Measurements from ENCODE around the gene PGBD1. TPM values are rescaled to one million over a fixed set of nuclear protein-coding genes. Genes with fewer than 3 reads are reported as not detected.

The PGBD1 gene
- total and polyA plus RNA-seq, 2 of the 13 experiments (the other 11 are each of a cell fraction or from before 2014, with no cell fraction given), result 3.6 to 6.9 TPM

- Histone ChIP-seq H3K79me2 (ENCODE audit: insufficient read depth, low read length) (peaks cover 11% of the 10 kb centered on the region), H3K9ac (ENCODE audit: insufficient read depth, low read depth, low read length) (no peak overlapping the region), H3K4me2 (ENCODE audit: low read depth, low read length) (no peak overlapping the region), H2AFZ (ENCODE audit: low read length) (no peak overlapping the region), H3K27ac (ENCODE audit: extremely low read length, insufficient read depth, low read length) (no peak overlapping the region), H3K4me1 (ENCODE audit: insufficient read depth, low read length) (peaks cover 24% of the 10 kb centered on the region), H3K27me3 (ENCODE audit: control insufficient read depth in 1 of 2, insufficient read depth in 2 of 2, low read length in 2 of 2) (no peaks in the 10 kb centered on the region; a peak in 1 of 5 replicates), H3K36me3 (replicated peaks in 1 of 2; ENCODE audit: control insufficient read depth in 1 of 2, insufficient read depth in 2 of 2, low read length in 2 of 2) (peaks cover 12 to 37% of the 10 kb centered on the region in 2 experiments), H3K9me3 (ENCODE audit: low read length) (no peaks in the 10 kb centered on the region), H3K4me3 (replicated peaks in 1 of 3; ENCODE audit: insufficient read depth in 1 of 3, low read depth in 2 of 3, low read length in 3 of 3) (no peak overlapping the region), H4K20me1 (ENCODE audit: insufficient read depth, low read length) (no peaks in the 10 kb centered on the region)
- ATAC-seq (no peak), FAIRE-seq (no peak), DNase-seq (ENCODE audit: low spot score) (no peak)
- ChIA-PET POLR2A (no interaction called here), CTCF (ENCODE audit: low intra/inter-chr PET ratio, low total read pairs) (no interaction called here)
- no TSS peak for BruUV-seq (replicated peaks)
- in situ Hi-C loops (cut with HindIII; ENCODE audit: extremely low pct_ligation_motif_present, low pct_unique_long_range_greater_than_20kb) (no loop called here), intact Hi-C loops (cut with micrococcal nuclease; ENCODE audit: unreplicated experiment) (no loop called here)
- 88% methylated on average over 1 of the region's 1 CpG for WGBS (ENCODE audit: low lambda C conversion rate)
- no peak for TF ChIP-seq PCBP2 (optimal IDR thresholded peaks at IDR 0.05; ENCODE audit: low read depth, low read length, poor library complexity, severe bottlenecking)
Observed at GRCh38 chr6:28248916-28249315, 32.5 kb upstream of the PGBD1 start.

DNA sequence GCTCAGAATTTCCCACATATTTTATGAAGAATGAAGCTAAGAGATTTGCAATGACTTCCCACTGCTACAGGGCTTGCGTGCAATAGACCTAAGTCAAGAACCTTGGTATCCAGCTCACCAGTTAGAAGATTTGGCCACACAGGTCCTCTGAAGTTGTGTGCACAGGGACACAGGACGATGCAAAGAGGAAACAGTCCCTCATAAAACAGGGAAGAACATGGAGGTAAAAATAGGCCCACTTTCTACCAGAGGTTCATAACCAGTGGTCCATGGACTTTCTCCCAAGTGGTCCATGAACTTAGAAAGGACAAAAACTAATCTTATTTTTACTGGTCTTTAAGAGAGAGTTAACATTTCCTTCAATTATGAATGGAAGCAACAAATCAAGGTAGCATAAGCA lies 30.6 kb upstream of the PGBD1 start:
- DNase-seq (ENCODE audit: low spot score) (no peak), FAIRE-seq (no peak), ATAC-seq (no peak)
- no peaks in the 10 kb centered on the region; a peak in 1 of 5 replicates for H3K27me3 ChIP-seq (ENCODE audit: control insufficient read depth in 1 of 2, insufficient read depth in 2 of 2, low read length in 2 of 2)
- H2AFZ ChIP-seq (ENCODE audit: low read length), result no peak overlapping the region
- 71% methylated on average over 2 of the region's 2 CpGs for WGBS (ENCODE audit: low lambda C conversion rate)
- H3K9me3 ChIP-seq (ENCODE audit: low read length), result no peaks in the 10 kb centered on the region
- H3K36me3 ChIP-seq (replicated peaks in 1 of 2; ENCODE audit: control insufficient read depth in 1 of 2, insufficient read depth in 2 of 2, low read length in 2 of 2), result peaks cover 7 to 24% of the 10 kb centered on the region in 2 experiments
- ChIA-PET POLR2A (interaction anchor here (1.0 to 1.8 kb wide), 3 partner anchors 16 to 109 kb away, joined by 3 to 4 read pairs (median 4); partner anchors contain the start of genes PGBD1, ZKSCAN8 and ZSCAN26), CTCF (ENCODE audit: low intra/inter-chr PET ratio, low total read pairs) (no interaction called here)
- BruUV-seq (replicated peaks), result no TSS peak
- H3K4me1 ChIP-seq (ENCODE audit: insufficient read depth, low read length), result peaks cover 27% of the 10 kb centered on the region
- H3K9ac ChIP-seq (ENCODE audit: insufficient read depth, low read depth, low read length), result peak overlapping the region; percentile 79; the same call in 1 of the 2 replicates
- H3K79me2 ChIP-seq (ENCODE audit: insufficient read depth, low read length), result peaks cover 11% of the 10 kb centered on the region
- H3K27ac ChIP-seq (ENCODE audit: extremely low read length, insufficient read depth, low read length), result no peak overlapping the region
- in situ Hi-C loops (cut with HindIII; ENCODE audit: extremely low pct_ligation_motif_present, low pct_unique_long_range_greater_than_20kb) (loop anchor here (5.0 kb wide), 1 partner anchor 113 kb away; no protein-coding TSS in a partner anchor), intact Hi-C loops (cut with micrococcal nuclease; ENCODE audit: unreplicated experiment) (no loop called here)
- H4K20me1 ChIP-seq (ENCODE audit: insufficient read depth, low read length), result no peaks in the 10 kb centered on the region
- peak overlapping the region; percentile 85 to 98 (median 97); a peak in 4 of 6 replicates for H3K4me3 ChIP-seq (replicated peaks in 1 of 3; ENCODE audit: insufficient read depth in 1 of 3, low read depth in 2 of 3, low read length in 3 of 3)
- TF ChIP-seq U2AF1 (optimal IDR thresholded peaks at IDR 0.05; ENCODE audit: low read depth, low read length) (no peak), ZNF12 (CRISPR knock-in tag; IDR thresholded peaks at IDR 0.05) (0 out of 2 replicates have a peak, but pooled peaks have one; percentile 57)
- H3K4me2 ChIP-seq (ENCODE audit: low read depth, low read length), result peak overlapping the region; percentile 95

All from HepG2 (cell line).